ENCODE measurements around the gene COPZ1.
A peak's percentile ranks its signal among the peaks of the same experiment; 100 is the strongest.

Gene COPZ1

DNA sequence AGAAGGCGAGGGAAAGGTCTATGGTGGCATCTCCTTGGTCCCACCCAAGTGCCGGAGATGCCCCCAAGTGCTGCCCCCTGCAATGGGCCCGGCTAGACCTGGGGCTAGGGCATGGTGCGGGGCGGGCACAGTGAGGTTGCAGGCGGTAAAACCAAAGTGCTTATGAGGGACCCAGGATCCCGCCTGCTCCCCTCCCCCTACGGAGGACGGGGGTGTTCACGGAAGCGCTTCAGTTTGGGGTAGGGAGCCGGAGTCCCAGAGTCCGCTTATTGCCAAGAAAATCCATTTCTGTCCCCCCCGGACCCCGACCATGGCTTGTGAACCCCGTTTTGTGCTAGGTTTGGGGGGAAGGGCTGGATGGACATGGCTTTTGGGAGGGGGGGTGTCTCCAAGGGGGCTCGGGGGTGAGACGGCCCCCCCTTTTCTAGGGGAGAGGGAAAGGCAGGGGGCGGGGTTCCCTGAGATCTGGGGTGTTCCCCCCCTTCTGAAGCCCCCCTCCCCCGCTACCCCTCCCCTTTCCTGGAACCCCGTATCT, 44.7 kb downstream of the COPZ1 start:
- in situ Hi-C loops (cut with HindIII; ENCODE audit: low sequenced_read_pairs) = loop anchor here (25.0 kb wide), 1 partner anchor 157 kb away; no protein-coding TSS in a partner anchor
- TF ChIP-seq, protein P1, sequence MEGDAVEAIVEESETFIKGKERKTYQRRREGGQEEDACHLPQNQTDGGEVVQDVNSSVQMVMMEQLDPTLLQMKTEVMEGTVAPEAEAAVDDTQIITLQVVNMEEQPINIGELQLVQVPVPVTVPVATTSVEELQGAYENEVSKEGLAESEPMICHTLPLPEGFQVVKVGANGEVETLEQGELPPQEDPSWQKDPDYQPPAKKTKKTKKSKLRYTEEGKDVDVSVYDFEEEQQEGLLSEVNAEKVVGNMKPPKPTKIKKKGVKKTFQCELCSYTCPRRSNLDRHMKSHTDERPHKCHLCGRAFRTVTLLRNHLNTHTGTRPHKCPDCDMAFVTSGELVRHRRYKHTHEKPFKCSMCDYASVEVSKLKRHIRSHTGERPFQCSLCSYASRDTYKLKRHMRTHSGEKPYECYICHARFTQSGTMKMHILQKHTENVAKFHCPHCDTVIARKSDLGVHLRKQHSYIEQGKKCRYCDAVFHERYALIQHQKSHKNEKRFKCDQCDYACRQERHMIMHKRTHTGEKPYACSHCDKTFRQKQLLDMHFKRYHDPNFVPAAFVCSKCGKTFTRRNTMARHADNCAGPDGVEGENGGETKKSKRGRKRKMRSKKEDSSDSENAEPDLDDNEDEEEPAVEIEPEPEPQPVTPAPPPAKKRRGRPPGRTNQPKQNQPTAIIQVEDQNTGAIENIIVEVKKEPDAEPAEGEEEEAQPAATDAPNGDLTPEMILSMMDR (IDR thresholded peaks at IDR 0.05; ENCODE audit: low read depth, low read length) = no peak
- DNase-seq (ENCODE audit: low read depth, low spot score) = no peak
- peak overlapping the region; percentile 38 for H3K4me3 ChIP-seq (ENCODE audit: low read depth, low read length)

DNA sequence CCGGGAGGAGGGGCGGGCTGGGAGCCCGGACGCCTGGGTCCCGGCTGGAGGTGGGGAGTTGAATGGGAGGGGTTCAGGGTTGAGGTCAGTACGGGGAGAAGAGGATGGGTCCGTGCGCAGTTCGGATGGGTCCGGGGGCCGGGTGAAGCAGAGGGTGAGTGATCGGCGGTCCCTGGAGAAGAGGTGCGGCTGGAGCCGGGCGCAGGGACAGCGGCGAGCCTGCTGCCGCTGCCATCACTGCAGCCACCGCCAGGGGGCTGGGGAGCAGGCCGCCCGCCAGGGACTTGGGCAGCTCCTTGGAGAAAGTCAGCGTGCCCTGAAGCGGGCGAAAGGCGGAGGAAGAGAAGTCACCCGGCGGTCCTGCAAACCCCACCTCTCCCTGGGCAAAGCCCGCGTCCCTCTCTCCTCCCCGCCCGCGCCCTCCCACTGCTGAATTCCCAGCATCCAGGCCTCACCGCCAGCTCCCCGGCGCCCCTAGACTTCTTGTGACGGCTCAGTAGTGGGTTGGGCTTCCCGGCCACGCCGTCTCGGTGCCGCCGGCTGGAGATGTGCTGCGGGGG, 45.3 kb downstream of the COPZ1 start:
- peak overlapping the region; percentile 38 for H3K4me3 ChIP-seq (ENCODE audit: low read depth, low read length)
- in situ Hi-C loops (cut with HindIII; ENCODE audit: low sequenced_read_pairs) = loop anchor here (25.0 kb wide), 1 partner anchor 158 kb away; no protein-coding TSS in a partner anchor
- TF ChIP-seq, protein P1 (IDR thresholded peaks at IDR 0.05; ENCODE audit: low read depth, low read length) = peak; percentile 92
- DNase-seq (ENCODE audit: low read depth, low spot score) = peak; percentile 80

DNA sequence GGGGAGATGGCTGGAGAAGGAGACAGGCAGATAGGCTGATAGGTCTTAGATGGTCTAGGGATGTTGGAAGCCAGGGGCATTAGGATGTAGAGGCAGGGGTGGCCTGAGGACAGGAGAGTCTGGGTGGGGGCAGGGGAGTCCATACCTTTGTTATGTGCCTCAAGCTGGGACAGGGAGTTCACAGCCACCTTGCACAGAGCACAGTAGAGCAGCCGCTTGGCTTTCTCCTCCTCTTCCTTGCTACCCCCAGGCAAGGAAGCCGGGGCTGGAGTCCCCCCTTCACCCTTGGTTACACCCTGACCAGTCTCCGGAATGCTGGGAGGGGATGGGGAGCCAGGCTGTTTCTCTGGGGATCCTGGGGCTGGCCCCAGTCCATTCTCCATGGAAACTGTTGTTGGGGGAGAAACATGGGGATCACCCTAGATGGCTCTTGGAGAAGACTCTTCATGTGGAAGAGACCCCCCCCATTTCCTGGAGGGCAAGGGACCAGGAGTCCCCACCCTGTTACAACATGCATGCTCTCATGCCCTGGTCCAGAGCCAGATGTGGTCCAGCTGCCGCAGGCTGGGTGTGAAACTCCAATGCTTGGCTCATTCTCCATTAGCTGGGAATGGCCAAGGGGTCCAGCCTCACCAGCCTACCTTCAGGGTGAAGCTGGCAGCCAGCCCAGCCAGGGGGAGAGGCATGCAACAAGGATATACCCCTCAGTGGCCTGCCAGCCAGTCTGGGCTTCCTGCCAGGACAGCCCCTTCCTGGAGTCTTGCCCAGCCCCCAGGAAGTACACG, 46.6 kb downstream of the COPZ1 start:
- no peak overlapping the region for H3K4me3 ChIP-seq (ENCODE audit: low read depth, low read length)
- DNase-seq (ENCODE audit: low read depth, low spot score) = no peak
- in situ Hi-C loops (cut with HindIII; ENCODE audit: low sequenced_read_pairs) = loop anchor here (25.0 kb wide), 1 partner anchor 159 kb away; no protein-coding TSS in a partner anchor
- TF ChIP-seq, protein P1 (IDR thresholded peaks at IDR 0.05; ENCODE audit: low read depth, low read length) = no peak

DNA sequence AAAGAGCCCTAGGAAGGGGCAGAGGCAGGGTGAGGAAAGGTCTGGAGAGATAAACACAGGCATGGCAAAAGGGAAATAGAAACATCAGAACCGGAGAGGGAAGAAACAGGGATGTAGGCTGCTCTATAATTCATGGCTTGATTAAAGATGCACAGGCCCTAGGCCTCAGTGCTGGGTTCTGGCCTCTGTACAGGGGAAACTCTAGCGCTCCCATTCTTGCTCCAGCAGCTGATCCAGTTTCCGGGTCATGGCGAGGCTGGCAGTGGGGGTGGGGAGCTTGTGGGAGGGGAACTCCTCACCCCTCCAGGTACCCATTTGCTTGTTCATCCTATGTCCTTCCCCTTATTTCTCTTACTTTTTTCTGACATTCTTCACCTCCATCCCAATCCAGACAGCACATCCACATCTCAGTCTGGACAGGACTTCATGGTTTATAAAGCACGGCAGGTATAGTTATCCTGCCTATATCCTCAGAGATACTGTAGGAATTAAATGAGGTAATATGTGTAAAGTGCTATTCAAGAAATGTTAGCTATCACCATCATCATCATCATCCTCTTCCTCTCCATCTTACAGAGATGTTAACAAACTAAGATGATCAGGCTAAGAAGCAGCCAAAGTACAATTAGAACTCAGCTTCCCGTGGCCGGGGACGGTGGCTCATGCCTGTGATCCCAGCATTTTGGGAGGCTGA, 47.3 kb downstream of the COPZ1 start:
- TF ChIP-seq, protein P1 (IDR thresholded peaks at IDR 0.05; ENCODE audit: low read depth, low read length) = no peak
- H3K4me3 ChIP-seq (ENCODE audit: low read depth, low read length) = no peak overlapping the region
- in situ Hi-C loops (cut with HindIII; ENCODE audit: low sequenced_read_pairs) = loop anchor here (25.0 kb wide), 1 partner anchor 160 kb away; no protein-coding TSS in a partner anchor
- DNase-seq (ENCODE audit: low read depth, low spot score) = no peak

DNA sequence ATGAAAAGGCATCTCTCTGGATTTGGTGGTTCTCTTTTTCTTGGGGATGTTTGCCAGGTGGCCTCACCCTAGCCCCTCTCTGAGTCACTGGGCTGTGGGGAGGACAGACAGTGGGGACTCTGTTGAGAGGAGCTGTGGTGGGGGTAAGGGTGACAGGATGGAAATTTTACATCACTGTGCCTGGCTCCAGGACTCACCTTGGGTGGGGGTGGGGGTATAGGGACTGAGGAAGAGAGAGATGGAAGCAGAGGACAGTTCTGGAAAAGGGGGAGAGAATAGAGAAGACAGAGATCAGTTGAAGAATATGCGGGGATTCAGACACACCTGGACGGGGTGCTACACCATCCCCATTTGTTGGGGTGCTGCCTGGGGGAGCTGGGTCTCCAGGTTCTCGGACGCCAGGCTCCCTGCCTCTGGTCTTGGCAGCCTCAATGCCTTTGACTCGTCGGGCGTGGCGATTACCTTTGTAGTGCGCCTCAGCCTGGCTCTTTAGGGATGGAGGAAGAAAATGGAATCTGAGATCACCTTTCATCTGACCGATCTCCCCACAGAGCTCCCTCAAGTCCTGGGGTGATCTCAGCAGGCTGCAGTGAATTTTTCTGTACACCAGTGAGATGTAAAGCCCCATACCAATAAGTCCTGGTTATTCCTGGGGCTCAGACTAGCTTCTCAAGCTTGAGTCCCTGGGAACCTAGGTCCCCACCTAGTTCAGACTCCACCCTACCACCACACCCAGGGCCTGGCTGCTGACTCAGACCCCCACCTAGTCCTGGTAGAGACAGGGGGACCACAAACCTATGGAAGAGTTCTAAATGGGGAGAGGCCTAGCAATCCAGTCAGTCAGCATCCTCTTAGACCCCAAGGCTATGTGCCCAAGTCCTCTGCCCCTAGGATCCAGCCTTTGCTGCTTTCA, 49.0 kb downstream of the COPZ1 start:
- DNase-seq (ENCODE audit: low read depth, low spot score) = no peak
- TF ChIP-seq, protein P1 (IDR thresholded peaks at IDR 0.05; ENCODE audit: low read depth, low read length) = no peak
- H3K4me3 ChIP-seq (ENCODE audit: low read depth, low read length) = no peak overlapping the region
- in situ Hi-C loops (cut with HindIII; ENCODE audit: low sequenced_read_pairs) = loop anchor here (25.0 kb wide), 1 partner anchor 162 kb away; no protein-coding TSS in a partner anchor
